ENCODE data around the gene AVL9.
A peak's percentile ranks its signal among the peaks of the same experiment; 100 is the strongest.

The AVL9 gene

DNA sequence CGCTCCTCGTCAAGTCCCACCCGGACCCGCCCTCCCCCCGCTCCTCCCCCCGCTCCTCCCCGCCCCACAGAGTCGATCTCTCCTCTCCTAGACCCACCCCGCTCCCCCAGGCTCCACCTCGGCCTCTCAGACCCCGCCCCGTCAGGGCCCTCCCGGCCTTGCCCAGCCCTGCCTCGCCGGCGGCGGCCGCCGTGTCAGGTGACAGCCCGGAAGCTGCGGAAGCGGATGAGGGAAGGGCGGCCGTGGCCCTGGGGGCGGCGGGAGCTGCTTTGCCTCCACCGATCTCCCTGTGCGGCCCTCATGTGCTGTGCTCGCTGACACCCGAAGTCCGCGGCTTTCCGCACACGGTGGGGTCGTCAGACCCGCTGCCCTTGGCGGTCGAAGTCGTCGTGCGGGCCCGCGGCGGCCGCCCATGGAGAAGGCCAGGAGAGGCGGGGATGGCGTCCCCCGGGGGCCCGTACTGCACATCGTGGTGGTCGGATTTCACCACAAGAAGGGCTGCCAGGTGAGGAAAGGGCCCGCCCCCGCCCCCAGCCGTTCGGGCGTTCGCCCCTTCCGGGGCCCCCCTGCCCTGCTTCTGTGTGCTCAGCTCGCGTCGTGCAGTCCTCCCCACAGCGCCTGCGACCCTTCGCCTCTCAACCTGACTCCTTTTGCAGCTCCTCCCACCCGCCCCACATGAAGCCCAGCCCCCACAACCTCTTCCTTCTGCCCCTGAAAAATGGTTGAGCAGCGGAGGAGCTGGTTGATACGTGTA, at the start of gene AVL9:
AVL9 (plus strand) TSS at position 192 of the 754 bp plus-strand sequence; CDS start at position 413, 221 bp downstream.
- H3K4me3 ChIP-seq (ENCODE audit: low read depth, low read length): peak within 1 kb of the TSS; percentile 95

GRCh38 chr7:32447218-32447617, 48.1 kb upstream of the AVL9 start:
- no peak overlapping the region for H3K4me3 ChIP-seq (ENCODE audit: low read depth, low read length)
- TF ChIP-seq, protein P1, sequence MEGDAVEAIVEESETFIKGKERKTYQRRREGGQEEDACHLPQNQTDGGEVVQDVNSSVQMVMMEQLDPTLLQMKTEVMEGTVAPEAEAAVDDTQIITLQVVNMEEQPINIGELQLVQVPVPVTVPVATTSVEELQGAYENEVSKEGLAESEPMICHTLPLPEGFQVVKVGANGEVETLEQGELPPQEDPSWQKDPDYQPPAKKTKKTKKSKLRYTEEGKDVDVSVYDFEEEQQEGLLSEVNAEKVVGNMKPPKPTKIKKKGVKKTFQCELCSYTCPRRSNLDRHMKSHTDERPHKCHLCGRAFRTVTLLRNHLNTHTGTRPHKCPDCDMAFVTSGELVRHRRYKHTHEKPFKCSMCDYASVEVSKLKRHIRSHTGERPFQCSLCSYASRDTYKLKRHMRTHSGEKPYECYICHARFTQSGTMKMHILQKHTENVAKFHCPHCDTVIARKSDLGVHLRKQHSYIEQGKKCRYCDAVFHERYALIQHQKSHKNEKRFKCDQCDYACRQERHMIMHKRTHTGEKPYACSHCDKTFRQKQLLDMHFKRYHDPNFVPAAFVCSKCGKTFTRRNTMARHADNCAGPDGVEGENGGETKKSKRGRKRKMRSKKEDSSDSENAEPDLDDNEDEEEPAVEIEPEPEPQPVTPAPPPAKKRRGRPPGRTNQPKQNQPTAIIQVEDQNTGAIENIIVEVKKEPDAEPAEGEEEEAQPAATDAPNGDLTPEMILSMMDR (IDR thresholded peaks at IDR 0.05; ENCODE audit: insufficient read depth, low read depth, low read length, missing control alignments): no peak
- DNase-seq (ENCODE audit: low read depth): no peak

More for the DNA sequence above, at the start of gene AVL9:
- peak; percentile 98 for DNase-seq (ENCODE audit: low read depth)
- TF ChIP-seq, protein P1 (IDR thresholded peaks at IDR 0.05; ENCODE audit: insufficient read depth, low read depth, low read length, missing control alignments): no peak

- H3K4me3 ChIP-seq (ENCODE audit: low read depth, low read length): no peak overlapping the region
- TF ChIP-seq, protein P1 (IDR thresholded peaks at IDR 0.05; ENCODE audit: insufficient read depth, low read depth, low read length, missing control alignments): no peak
- DNase-seq (ENCODE audit: low read depth): no peak
Measured at GRCh38 chr7:32453341-32454011, 41.8 kb upstream of the AVL9 start.

DNA sequence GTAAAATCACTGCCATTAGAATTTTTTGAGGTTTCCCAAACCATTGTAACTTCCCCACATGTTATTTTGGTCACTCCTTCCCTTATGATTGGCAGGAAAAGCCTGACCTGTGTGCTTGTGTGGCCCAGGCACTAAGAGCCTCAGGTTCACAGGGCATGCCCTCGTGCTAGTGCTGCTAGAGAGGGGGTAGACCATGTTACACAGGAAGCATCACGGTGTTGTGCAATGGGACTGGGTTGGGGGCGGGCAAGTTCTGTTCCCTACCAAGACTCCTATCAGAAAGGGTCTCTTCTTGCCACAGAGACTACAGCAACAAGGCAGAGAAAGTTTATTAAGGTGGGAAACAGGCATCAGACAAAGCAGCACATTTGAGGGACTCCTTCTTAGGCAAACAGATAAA, 37.3 kb upstream of the AVL9 start:
- no peak overlapping the region for H3K4me3 ChIP-seq (ENCODE audit: low read depth, low read length)
- TF ChIP-seq, protein P1 (IDR thresholded peaks at IDR 0.05; ENCODE audit: insufficient read depth, low read depth, low read length, missing control alignments): no peak
- no peak for DNase-seq (ENCODE audit: low read depth)

GRCh38 chr7:32459788-32460187, 35.5 kb upstream of the AVL9 start:
- TF ChIP-seq, protein P1 (IDR thresholded peaks at IDR 0.05; ENCODE audit: insufficient read depth, low read depth, low read length, missing control alignments): no peak

DNA sequence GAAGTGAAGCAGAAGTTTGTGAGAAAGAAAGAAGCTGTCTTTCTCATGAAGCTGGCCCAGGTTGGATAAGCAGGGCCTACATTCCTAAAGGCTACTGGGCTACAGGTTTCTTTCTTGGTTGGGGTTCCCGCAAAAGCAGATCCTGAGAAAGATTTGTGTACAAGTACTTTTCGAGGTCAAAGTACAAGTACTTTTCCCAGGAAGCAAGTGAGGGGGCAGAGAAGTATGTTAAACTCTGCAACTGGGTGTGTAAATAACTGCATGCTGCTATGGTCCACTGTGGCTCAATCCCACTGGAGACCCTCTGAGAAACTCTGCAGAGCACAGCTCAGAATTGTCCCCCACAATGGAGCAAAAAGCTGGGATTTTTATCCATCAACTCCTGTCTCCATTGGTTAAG, 33.8 kb upstream of the AVL9 start:
- no peak for DNase-seq (ENCODE audit: low read depth)
- TF ChIP-seq, protein P1 (IDR thresholded peaks at IDR 0.05; ENCODE audit: insufficient read depth, low read depth, low read length, missing control alignments): no peak
- H3K4me3 ChIP-seq (ENCODE audit: low read depth, low read length): no peak overlapping the region

More at GRCh38 chr7:32459788-32460187, 35.5 kb upstream of the AVL9 start:
- DNase-seq (ENCODE audit: low read depth): no peak
- H3K4me3 ChIP-seq (ENCODE audit: low read depth, low read length): no peak overlapping the region

All from GM12865 (cell line).